NCI-H2029 treated with DMSO at 0.1 percent for 48 hours (cell line): ENCODE measurements around the gene ZNF773.
A peak's percentile ranks its signal among the peaks of the same experiment; 100 is the strongest.
"Not testable (repeated sequence)": the region's sequence is repeated elsewhere in the genome, so short reads cannot be mapped to it uniquely, and the experiment has no call there.

Experiments used
- DNase-seq: peaks from one replicate; lab custom pipeline; 2025; lab: John Stamatoyannopoulos, UW

The ZNF773 gene

DNA sequence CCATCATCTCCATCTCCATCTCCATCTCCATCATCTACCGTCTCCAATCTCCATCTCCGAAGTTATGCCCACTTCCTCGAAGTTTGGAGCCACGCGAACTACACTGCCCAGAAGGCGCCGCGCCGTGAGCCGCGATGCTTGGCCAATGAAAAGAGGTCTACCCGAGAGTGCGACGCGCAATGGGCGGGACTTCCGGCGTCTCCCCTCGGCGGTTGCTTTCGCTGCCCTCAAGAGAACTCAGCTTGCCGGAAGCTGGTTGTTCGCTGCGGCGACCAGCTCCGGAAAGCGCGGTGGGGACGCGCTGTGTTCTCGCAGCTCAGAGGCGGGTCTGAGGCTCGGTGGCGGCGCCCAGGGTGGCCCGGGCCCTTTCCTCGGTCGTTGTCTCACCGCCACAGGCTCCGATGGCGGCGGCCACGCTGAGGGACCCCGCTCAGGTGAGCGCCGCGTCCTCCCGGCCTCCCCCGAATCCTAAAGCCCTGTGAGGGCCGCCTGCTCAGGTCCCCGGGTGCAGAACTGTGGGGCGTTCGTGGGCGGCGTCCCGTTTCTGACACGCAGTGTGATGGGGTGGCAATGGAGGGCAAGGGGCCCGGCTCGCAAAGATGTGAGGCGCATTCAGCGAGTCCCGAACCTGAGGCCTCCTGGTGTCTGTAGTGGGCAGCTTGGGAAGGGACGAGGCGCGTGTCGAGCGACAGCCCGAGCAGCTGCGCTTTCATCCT lies at the start of gene ZNF773:
TSS of gene ZNF773 (plus strand) at position 259 of the 716 bp plus-strand sequence. CDS start at position 402, 143 bp downstream.
- DNase-seq = peak; percentile 57

DNA sequence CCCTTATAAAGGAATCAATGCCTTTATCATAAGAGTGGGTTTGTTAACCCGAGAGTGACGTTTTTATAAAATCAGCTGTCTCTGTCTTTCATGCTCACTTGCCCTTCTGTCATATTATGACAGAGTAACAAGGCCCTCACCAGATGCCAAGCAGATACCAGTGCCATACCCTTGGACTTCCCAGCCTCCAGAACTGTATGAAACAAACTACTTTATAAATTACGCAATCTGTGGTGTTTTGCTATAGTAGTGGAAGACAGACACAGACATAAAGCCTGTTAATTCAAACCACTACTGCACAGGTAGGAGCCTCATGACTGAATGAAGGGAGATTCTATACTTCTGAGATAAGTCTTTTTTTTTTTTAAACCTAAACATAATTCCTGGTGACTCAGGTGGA lies 47.4 kb upstream of the ZNF773 start:
- DNase-seq = no peak

DNA sequence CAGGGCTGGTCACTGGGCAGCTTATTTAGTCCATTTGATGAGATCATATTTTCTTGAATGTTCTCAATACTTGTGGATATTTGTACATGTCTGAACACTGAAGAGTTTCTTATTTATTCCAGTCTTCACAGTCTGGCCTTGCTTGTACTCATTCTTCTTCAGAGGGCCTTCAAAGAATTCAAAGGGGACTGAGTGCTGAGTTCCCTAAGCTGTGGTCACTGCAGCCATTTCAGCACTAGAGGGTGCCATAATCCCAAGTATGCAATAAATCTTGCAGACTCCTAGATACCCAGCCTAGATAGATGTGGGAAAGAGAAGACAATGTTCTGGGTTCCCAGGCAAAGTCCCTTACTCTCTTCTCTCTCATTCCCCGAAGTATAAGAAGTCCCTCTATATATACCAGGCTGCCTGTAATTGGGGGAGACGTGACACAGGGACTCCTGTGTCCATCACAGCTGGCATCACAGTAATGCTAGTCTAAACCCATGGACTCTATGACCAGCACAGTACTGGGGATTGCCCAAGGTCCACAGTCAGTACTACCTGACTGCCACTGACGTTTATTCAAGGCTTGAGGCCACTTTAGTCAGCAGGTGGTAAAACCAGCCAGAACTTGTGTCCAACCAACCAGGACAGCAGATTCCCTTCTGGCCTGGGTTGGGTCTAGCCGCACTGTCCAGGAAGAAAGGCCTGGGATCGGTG lies 33.9 kb upstream of the ZNF773 start:
- DNase-seq = no peak

DNA sequence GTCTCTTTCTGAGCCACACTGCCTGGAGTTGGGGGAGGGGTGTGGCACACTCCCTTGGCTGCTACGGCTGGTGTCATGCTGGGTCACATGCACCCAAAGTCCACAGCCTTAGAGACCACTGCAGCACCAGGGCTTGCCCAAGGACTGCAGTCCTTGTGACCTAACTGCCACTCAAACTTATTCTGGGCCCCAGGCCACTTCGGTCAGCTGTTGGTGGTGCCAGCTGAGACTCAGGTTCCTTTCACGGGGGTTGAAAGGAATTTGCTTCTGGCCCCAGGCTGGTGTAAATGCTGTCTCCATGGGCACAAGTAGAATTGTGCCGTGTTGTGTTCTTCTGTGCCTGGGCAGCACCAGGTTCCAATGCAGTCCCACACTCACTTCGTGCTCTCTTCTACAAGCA lies 33.2 kb upstream of the ZNF773 start:
- no peak for DNase-seq

DNA sequence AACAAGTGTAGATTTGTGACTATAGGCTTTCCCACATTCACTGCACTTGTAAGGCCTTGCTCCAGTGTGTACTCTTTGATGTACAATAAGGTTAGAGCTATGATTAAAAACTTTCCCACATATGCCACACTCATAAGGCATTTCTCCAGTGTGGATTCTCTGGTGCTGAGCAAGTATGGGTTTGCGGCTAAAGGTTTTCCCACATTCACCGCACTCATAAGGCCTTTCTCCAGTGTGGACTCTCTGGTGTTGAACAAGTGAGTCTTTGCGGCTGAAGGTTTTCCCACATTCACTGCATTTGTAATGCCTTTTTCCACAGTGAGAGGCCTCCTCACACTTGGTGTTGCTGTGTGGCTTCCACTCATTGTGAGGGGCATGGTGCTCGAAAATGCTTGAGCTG lies 26.1 kb upstream of the ZNF773 start:
- no peak for DNase-seq

DNA sequence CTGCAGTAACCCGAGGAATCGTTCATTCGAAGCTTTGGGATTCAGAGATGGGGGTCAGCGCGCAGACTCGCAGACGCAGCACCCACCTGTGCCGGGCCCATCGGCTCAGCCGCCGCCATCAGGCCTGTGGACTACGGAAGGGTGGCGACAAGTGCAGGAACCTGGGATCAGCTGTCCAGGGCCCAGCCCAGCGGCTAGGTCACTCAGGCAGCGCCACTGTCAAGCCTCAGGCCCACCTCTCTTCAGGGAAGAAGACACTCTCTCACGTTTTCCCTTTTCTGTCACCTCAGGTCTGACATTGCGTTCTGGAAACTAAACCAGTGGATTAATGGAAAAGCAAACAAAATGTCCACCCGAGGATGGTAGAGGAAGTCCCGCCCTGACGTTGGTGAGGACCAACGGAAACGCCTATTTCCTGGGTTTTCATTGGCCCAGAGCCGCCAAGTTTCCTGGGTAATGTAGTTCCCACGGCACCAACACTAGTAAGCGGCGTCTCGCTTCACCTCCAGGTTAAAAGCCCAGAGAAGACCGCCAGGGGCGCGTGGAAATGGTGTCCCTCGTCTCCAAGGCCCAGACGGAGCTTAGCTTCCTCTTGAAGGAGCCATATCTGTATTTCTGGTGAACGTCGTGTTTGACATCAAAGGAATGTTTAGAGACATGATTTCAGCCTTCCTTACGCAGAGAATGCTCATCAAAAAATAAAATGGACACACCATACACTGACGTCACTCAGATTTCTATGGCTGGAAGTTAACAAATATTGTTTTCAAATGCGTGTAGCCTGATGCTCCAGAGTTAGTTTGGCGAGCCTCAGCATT lies 22.3 kb upstream of the ZNF773 start, which contains the start of gene ZNF772:
TSS of gene ZNF772 (minus strand) at position 376 of the 818 bp plus-strand sequence. CDS start at position 119, 257 bp downstream.
- peak; percentile 77 for DNase-seq

DNA sequence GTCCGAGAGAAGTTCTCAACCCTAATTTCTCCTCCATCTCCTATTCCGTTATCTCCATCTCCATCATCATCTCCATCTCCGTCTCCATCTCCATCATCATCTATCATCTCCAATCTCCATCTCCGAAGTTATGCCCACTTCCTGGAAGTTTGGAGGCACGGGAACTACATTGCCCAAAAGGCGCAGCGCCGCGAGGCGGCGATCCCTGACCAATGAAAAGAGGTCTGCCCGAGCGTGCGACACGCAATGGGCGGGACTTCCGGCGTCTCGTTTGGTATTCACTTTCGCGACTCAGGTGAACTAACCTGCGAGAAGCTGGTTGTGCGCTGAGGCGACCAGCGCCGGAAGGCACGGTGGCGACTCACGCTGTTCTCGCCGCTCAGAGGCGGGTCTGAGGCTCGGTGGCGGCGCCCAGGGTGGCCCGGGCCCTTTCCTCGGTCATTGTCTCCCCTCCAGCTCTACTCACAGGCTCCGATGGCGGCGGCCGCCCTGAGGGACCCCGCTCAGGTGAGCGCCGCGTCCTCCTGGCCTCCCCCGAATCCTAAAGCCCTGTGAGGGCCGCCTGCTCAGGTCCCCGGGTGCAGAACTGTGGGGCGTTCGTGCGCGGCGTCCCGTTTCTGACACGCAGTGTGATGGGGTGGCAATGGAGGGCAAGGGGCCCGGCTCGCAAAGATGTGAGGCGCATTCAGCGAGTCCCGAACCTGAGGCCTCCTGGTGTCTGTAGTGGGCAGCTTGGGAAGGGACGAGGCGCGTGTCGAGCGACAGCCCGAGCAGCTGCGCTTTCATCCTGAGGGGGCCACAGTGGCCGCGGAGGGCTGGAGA lies 12.1 kb upstream of the ZNF773 start, which contains the start of gene ZNF419:
TSS of gene ZNF419 (plus strand) at position 274 of the 822 bp plus-strand sequence. CDS start at position 475, 201 bp downstream.
- peak; percentile 41 for DNase-seq

DNA sequence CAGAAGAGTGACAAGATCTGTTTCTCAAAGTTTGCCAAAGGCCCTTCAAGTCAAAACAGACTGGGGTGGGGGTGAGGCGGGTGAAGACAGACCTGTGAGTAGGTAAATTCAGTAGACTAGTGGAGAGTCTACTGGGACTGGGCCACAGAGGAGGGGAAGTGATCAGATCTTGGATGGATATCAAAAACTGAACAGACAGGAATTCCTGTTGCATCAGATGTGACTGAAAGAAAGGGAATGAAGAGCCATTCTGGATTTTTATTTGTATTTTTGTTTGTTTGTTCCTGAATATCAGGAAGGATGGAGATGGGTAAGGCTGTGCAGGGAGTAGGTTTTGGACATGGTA lies 11.5 kb upstream of the ZNF773 start:
- DNase-seq = not testable (repeated sequence)

DNA sequence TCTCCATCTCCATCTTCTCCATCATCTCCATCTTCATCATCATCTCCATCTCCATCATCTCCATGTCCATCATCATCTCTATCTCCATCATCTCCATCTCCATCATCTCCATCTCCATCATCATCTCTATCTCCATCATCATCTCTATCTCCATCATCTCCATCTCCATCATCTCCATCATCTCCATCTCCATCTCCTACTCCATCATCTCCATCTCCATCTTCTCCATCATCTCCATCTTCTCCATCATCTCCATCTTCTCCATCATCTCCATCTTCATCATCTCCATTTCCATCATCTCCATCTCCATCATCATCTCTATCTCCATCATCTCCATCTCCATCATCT lies 432 bp upstream of the ZNF773 start:
- DNase-seq = not testable (repeated sequence)

DNA sequence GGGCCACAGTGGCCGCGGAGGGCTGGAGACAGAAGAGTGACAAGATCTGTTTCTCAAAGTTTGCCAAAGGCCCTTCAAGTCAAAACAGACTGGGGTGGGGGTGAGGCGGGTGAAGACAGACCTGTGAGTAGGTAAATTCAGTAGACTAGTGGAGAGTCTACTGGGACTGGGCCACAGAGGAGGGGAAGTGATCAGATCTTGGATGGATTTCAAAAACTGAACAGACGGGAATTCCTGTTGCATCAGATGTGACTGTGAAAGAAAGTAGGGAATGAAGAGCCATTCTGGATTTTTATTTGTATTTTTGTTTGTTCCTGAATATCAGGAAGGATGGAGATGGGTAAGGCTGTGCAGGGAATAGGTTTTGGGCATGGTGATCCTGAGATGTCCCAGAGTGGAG lies 662 bp downstream of the ZNF773 start:
- not testable (repeated sequence) for DNase-seq

DNA sequence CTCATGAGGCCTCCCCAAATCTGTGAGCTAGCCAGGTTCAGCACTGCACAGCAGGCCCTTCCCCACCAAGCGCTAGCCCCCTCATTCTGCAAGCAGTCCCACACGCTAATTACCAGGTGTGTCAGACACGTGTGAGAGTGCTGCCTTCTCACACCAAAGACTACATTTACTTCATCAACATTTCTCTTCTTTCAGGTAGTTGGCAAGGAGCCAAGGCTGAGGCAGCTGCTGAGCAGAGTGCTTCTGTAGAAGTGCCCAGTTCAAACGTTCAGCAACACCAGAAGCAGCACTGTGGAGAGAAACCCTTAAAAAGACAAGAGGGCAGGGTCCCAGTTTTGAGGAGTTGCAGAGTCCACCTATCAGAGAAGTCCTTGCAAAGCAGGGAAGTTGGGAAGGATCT lies 6.4 kb downstream of the ZNF773 start:
- DNase-seq = no peak

DNA sequence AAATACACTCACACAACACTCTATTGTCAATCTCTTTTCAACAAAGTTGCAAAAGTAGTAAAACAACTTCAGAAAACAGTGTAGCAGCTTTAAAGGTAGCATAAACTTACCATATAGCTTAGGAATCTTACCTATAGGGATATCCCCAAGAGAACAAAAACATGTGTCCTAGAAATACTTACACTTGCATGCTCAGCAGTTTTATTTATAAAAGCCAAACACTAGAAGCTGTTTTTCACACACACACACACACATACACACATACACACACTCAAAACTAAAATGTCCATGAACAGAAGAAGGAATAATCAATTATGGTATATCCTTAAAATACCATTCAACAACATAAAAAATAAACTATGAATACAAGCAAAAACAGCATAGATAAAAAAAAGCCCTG lies 11.7 kb downstream of the ZNF773 start:
- DNase-seq = no peak

DNA sequence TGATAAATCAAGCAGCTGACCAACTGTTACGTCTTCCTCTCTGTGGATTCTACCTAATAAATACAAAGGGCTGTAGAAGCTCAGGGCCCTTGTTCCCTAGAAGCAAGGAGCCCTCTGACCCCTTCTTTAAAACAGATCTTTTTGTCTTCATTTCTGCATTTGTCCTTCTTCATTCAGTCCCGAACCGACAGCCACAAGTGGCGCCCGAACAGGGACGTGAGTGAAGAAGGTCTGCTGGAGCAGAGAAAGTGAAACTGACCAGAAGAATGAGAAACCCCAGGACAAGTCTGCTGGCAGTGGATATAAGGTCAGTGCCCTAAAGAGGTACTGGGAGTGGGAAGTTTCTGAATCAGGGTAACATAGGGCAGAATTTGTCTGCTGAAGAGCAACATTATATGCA lies 13.1 kb downstream of the ZNF773 start:
- no peak for DNase-seq

DNA sequence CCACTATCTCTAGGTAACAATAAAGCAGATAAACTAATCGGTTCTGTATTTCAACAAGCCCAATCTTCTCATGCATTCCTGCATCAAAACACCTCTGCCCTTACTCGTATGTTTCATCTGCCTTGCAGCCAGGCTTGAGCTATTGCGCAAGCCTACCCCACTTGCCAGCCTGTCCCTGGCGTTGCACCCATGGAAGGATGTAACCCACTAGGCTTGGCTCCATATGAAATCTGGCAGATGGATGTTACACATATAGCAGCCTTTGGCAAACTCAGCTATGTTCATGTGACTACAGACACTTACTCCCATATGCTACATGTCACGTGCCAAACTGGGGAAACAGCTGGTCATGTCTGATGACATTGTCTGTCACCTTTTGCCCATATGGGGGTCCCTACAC lies 15.5 kb downstream of the ZNF773 start:
- DNase-seq = no peak

DNA sequence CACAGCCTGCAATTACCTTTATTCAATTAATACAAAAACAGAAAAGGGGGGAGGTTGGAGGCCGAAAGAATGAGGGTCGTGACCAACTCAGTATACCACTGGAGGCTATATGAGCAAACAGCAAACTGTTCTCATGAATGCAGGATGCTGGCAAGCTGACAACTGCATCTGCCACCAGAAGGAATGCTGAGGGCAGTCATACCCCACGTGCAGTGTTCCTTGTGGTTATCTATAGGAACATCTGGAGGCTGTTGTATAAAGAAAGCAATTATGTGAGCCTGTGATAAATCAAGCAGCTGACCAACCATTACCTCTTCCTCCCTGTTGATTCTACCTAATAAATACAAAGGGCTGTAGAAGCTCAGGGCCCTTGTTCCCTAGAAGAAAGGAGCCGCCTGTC lies 18.3 kb downstream of the ZNF773 start:
- DNase-seq = not testable (repeated sequence)

DNA sequence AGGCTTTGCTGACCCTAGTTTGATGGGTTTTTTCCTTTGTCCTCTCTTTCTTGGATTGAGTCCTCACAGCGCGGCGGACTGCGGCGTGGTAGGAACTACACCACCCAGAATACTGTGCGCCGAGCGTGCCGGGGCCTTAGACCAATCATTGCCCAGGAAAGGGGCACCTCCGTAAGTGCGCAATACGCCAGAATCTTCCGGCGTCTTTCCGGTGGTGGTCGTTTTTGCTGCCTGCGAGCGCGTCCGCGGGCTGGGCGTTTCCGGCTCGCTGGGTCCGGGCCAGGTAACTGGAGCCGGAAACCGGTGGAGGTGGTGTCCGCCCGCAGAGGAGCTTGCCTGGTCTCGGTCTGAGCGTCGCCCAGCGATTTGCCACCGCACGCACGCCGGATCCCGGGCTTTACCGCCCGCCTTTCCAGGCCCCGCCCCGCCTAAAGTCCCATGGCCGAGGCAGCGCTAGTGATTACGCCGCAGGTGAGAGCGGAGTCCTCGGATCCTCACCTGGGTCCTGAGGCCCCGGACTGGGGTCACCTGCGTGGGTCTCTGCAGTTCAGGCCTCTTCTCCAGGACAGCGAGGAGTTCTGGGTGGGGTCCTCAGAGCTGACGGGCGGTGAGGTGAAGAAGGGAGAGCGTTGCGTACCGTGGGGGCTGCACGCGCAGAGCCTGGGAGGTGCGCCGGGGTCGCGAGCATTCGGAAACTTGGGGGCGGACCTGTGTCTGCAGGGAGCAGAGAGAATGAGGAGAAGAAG lies 27.6 kb downstream of the ZNF773 start, which contains the start of gene ZNF549:
TSS of gene ZNF549 (plus strand) at position 221 of the 746 bp plus-strand sequence. CDS start at position 439, 218 bp downstream.
- peak; percentile 71 for DNase-seq

DNA sequence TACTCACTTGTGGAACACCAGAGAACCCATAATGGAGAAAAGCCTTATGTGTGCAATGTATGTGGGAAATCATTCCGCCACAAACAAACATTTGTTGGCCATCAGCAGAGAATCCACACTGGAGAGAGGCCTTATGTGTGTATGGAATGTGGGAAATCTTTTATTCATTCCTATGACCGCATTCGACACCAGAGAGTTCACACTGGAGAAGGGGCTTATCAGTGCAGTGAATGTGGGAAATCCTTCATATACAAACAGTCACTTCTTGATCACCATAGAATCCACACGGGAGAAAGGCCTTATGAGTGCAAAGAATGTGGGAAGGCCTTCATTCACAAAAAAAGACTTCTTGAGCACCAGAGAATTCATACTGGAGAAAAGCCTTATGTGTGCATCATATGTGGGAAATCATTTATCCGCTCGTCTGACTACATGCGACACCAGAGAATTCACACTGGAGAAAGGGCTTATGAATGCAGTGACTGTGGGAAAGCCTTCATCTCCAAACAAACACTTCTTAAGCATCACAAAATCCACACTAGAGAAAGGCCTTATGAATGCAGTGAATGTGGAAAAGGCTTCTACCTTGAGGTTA lies 38.3 kb downstream of the ZNF773 start:
- no peak for DNase-seq

DNA sequence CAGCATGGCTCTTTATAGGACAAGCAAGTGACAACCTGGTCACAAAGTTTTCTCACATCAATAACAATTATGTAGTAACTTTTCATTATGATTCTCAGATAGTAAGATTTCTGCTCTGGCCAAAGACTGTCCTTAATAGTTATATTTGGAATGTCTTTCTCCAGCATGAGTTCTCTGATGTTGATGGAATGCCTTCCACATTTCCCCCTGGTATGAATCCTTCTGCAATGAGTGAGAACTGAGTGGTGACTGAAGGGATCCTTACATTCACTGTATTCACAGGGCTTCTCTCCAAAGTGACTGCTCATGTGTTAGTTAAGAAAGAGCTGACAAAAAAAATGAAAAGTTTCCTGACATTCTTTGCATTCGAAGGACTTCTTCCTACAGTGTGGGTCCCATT lies 46.8 kb downstream of the ZNF773 start:
- no peak for DNase-seq

DNA sequence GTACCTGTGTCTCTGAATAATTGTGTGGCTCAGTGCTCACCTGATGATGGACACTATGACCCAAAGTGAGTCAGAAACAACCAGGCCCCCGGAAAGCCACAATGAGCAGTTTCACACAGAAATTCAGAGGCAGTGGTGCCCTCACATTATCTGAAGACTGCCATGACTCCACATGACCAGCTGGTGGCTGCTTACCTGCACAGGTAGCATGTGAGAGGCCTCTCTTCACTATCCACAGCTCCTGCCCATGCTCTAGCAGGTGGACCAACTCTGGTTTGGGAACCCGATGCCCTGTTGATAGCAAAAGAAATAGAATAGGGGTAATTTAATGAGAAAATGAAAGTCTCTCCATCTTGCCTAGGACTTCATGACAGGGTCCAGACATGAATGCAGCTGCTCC lies 52.7 kb downstream of the ZNF773 start:
- DNase-seq = no peak

DNA sequence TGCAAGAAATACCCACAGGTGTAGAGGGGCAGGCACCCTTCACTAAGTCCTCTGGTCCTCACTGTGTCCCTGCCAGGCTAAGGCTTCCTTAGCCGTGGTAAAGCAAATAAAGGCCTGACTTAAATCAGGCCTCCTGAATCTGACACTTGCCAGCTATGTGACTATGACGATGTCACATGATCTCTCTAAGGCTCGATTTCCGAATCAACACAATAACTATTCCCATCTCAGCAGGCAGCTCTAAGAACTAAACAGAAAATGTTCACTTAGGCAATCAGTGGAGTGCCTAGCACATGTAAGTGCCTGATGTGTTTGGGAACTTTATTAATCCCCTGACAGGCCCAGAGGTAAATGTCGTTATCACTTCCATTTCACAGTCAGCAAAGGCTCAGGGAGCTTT lies 57.9 kb downstream of the ZNF773 start:
- DNase-seq = no peak
